GM18520 (cell line): ENCODE data around the gene ENTHD1.

Experiments
- ATAC-seq: cut with Tn5 transposase; IDR thresholded peaks from one replicate; pipeline ENCODE4 v1.9.1; 2021; ENCODE audit not compliant: unreplicated experiment

ENTHD1 gene

DNA sequence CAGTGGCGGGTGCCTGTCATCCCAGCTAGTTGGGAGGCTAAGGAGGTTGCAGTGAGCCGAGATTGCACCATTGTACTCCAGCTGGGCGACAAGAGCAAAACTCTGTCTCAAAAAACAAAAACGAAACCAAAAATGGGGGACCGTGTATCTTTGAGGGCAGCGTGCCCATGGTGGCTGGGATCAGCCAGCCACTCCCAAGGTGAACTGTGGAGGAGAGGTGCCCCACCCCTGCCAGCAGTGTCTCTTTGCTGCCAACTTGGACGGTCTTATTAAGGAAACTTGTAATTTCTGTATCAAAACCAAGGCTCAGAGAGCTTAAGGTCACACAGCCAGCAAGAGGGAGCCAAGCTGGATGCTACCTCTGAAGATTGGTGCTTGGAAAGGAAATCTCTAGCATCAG, 175.4 kb downstream of the ENTHD1 start:
- ATAC-seq, result no peak

- no peak for ATAC-seq
These were observed 176.5 kb downstream of the ENTHD1 start for GRCh38 chr22:39717099-39717498.

GRCh38 chr22:39716534-39716933, 177.0 kb downstream of the ENTHD1 start:
- no peak for ATAC-seq

DNA sequence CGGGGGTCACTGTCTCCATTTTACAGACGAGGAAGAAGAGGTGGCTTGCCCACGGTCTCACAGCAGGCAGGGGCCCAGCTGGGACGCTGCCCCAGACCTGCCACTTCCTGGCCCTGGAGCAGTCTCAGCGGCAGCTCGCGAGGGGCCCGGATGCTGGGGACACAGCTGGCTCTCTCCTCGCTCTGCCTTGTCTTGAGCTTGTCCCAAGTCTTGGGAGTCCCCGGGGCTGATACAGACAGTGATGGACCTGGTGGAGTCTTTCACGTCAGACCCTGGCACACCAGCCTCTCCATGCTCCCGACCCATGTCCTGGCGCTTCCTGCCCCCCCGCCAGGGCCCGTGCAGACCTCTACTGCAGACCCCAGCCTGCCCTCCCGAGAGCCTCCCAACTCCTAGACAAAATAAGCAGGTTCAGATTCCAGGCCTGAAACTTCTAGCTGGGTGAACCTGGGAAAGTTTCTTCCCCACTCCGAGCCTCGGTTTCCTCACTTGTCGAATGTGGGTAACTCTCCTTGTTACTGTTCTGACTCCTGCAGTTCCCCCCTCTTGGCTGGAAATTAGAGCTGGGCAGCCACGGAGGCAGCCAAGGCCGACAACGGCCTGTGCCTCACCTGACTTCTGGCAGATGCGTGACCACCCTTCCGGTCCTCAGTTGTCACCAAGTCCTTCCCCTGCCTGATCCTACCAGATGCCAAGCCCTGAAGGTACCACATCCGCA, 177.6 kb downstream of the ENTHD1 start:
- ATAC-seq, result no peak

DNA sequence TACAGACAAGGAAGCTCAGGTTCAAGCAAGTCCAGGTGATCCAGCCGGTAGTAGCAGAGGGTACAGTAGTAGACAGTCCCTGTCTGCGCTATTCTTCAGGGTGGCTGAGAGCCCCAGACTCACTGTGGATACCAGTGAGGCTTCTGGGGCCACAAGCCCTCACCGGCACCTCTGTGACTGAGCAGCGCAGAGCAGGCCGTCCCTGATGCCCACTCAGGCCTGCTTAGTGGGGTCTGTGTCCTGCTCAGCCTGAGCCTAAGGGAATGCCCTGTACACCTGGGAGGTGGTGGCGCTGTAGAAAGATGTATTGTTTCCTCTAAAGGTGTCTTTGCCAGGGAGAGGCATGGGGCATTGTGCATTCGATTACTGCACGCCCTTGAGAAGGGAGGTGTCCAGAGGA, 179.2 kb downstream of the ENTHD1 start:
- ATAC-seq, result no peak

DNA sequence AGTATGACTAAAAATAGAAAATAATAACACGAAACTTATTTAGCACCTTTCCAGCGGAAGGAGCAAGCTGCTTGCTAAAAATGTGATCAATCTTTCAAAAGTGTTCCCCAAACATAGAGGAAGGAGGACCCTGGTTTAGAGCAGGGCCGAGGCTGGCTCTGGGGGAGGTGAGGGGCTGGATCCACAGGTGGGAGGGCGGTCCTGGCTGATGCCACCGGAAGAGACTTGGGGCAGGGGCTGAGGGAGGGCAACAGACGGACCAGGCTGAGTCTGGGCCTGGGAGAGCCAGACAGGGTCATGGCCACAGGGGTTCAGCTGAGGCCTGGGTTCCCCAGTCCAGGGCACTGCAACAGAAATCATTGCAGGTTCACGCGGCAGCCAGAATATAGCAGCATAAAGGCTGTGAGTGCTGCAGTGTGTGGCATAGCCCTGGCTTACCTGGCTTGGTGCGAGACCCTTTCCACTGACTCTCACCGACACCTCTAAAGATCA, 179.7 kb downstream of the ENTHD1 start:
- ATAC-seq, result no peak

DNA sequence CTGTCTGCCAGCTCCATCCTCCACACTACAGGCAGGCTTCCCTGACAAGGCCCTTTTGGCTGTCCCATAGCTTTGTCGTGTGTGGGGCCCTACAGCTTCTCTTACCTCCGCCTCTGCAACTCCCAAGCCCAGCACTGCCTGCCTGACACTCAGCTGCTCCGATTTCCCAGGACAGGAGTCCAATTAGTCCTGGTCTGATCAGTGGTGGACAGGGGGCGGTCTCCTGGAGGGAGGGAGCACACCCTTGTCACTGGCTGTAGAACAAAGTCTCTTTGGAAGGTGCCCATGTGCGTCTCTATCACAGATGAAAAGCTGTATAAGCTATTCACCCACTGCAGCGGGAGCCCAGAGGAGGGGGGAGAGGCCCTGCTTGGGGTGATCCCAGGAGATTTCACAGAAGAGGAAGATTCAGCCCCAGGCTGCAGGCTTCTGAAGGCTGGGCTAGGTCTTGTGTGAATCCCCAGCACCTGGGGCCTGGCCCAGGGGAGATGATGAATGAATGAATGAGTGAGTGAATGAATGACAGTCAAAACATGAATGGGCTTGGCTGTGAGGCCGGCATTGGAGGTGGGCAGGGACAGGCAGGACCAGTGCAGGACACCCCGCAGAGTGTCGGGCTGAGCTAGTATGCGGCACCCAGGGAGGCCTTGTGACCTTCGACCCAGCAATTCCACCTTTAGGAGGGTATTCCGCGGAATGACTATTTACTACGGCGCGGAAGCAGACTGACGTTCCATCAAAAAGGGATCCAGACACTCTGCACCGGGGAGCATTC, 180.6 kb downstream of the ENTHD1 start:
- ATAC-seq, result no peak

- ATAC-seq, result no peak
These were observed 181.5 kb downstream of the ENTHD1 start for GRCh38 chr22:39712081-39712480.

DNA sequence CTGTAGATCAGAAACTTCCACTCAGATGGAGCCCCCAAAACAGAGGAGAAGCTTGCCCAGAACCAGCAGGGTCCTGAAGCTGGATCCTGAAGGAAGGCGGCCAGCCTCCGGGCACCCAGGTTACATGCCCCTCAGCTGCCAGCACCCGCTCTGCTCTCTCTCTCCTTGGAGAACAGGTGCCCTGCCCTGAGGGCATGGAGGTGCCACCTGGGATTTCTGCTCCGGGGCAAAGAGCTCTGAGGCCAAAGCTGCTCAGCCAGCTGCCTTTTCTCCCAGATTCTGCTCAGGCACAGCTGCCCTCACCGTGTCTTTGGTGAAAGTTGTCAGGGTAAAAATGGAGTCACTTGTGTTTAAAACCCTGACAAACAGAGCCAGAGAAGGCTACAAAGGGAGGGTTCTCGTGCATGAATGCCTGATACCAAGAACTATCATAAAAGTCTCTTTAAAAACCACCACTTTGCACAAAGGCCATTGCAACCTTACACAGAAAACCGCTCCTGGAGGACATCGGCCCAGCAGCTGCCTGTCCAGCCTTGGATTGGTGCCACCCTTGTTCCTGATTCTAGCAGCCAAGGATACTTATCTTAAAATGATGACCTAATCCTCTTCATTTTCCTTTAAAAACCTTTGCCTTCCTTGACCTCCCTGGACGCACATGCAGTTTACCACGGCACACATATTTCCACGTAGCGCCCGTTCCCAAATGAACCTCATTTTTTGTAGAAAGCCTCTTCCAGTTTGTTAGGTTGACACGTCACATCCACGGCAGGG, 183.0 kb downstream of the ENTHD1 start:
- ATAC-seq, result no peak

DNA sequence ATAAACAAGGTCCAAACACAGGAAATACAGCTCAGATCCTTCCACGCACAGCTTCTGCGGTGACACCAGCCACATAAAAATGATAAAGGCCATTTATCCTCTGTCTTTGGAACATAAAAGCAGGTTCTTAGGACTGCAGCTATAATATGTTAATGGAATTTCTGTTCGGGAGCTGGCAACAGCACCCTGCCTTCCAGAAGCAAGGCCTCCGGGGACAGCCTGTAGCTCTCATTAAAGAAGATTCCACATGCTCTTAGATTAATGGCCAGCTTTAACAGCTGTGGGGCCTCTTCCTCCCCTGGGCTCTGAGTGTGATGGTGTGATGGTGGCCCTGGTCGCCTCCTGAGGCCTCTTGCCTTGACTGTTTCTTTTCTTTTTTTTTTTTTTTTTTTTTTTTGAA, 185.7 kb downstream of the ENTHD1 start:
- no peak for ATAC-seq

DNA sequence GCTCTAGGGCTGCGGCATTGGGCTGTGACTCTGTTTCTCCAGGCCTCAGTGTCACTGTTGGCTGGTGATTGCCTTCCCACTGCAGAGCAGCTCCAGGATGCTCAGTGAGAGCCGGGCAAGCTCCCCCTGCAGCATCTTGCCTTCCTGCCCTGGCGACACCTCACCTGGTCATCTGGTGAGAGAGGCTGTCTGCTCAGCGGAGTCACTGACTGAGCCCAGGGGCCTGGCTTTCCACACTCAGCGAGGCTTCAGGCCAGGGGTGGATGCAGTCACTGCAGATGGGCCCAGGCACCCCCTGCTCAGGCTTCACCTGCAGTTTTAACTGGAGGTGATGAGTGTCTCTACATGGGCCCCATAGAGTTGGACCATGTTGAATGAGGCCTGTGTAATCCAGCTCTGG, 186.2 kb downstream of the ENTHD1 start:
- ATAC-seq, result no peak

GRCh38 chr22:39706376-39707140, 187.0 kb downstream of the ENTHD1 start:
- ATAC-seq, result no peak

DNA sequence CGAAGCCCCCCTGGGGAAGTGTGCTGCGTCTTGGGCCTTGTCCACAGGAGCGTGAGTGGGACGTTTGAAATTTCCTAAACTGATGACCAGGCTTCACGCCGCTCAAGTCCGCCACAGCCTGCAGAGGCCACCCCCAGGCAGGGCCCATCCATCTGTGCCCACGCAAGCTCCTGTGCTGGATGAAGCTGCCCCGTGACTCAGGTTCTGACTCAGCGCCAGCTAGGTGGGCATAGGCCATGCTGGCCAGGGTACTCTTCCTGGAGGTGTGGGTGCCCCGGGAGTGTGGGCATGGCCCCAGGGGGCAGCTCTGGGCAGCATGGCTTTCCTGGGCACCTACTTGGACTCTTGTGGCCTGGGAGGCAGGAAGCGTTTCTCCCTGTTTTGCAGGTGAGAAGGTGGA, 188.2 kb downstream of the ENTHD1 start:
- no peak for ATAC-seq

- no peak for ATAC-seq
These were observed 189.5 kb downstream of the ENTHD1 start for GRCh38 chr22:39703928-39704639.

- ATAC-seq, result no peak
These were observed 190.5 kb downstream of the ENTHD1 start for GRCh38 chr22:39703091-39703490.

DNA sequence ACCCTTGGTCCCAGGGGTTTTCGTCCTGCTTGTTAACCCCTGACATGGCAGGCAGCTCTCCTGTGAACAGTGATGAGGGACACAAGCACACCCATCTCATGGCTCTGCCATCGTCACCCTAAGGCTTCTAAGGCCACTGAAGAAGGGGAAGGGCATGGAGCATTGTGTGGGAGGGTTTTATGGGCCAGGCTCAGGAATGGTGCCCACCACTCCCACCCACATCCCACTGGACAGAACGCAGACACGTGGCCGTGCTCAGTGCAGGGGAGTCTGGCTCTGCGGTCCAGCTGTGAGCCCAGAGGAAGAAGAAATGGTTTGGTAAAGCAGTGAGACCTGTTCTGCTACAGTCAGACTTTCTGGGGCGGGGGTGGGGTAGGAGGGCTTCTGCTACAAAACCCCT, 193.0 kb downstream of the ENTHD1 start:
- no peak for ATAC-seq

DNA sequence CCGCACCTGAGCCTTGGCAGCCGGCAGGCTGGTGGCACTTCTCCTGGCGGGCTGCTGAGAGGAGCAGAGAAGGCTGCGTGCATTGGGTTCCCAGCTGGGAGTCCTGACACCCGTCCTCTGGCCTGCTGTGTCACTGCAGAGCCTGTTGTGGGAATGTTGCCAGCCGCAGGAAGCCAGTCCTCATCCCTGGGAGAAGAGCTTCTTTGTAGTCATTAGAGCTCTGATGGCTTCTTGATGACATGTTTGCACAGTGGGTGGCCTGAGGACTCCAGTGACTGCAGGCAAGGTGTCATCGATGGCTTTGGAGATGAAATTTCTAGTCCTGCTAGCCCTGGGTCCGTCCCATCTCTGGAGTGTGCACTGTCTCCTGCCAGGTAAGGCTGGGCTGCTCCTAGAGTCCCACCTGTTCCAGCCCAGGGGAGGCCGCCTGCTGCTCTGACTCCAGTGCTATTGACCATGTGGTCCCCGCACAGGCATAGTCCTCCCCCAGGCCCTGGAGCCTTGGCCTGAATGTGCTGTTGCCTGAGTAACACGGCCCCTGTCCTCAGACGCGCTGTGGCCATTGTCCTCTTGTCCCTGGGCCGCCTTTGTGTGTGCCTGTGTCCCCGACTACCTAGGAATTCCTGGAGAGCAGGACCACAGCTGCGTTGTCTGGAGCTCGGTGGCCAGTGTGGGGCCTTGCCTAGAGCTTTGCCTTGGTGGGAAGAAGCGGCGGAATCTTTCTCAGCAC, 193.8 kb downstream of the ENTHD1 start:
- ATAC-seq, result no peak

GRCh38 chr22:39697790-39698430, 195.7 kb downstream of the ENTHD1 start:
- ATAC-seq, result no peak

GRCh38 chr22:39693943-39694500, 199.5 kb downstream of the ENTHD1 start:
- no peak for ATAC-seq
